Sigmoid colon (tissue), 7 donors: ENCODE results near the gene TRIP10. TPM values are rescaled to one million over a fixed set of nuclear protein-coding genes. Genes with fewer than 3 reads are reported as not detected.

ENCODE experiments used
- DNase-seq: peaks from one replicate; pipeline ENCODE4 v3.0.0-alpha.2; 2019
- H3K27ac ChIP-seq, 4 donors: fragments of 200-600 bp; sonication (generic); one replicate each; pipeline ENCODE4 v1.5.1; 2016 to 2019; ENCODE audit warnings: mild to moderate bottlenecking in 1 of 4
- H3K27me3 ChIP-seq, 3 donors: fragments of 200-600 bp; sonication (generic); one replicate each; pipeline ENCODE4 v1.5.1; 2019; ENCODE audit warnings: mild to moderate bottlenecking in 1 of 3
- H3K36me3 ChIP-seq, 4 donors: fragments of 200-600 bp; sonication (generic); one replicate each; pipeline ENCODE4 v1.5.1; 2016 to 2019
- H3K4me1 ChIP-seq, 4 donors: fragments of 200-600 bp; sonication (generic); one replicate each; pipeline ENCODE4 v1.5.1; 2017 to 2019
- H3K4me3 ChIP-seq, 4 donors: fragments of 200-600 bp; sonication (generic); one replicate each; pipeline ENCODE4 v1.5.1; 2017 to 2019; ENCODE audit warnings: mild to moderate bottlenecking in 2 of 4, moderate library complexity in 1 of 4
- H3K9me3 ChIP-seq, 4 donors: fragments of 200-600 bp in 3 of 4; sonication (generic) in 3 of 4; one replicate each; pipeline versions ENCODE4 v1.5.1 to v1.6.1; 2013 to 2019
- EP300 ChIP-seq, 4 donors: sonication (generic); formaldehyde crosslinking; IDR thresholded peaks; one replicate each; pipeline ENCODE4 v1.6.1; 2017; ENCODE audit warnings: antibody characterized with exemption in 4 of 4
- POLR2A ChIP-seq, 2 donors: fragments of 450-650 bp; IDR thresholded peaks; one replicate each; pipeline ENCODE4 v1.6.1; 2016; ENCODE audit warnings: antibody characterized with exemption in 2 of 2, mild to moderate bottlenecking in 2 of 2, moderate library complexity in 2 of 2
- POLR2AphosphoS5 ChIP-seq, 4 donors: sonication (generic); formaldehyde crosslinking; IDR thresholded peaks; one replicate each; pipeline ENCODE4 v1.6.1; 2017; ENCODE audit warnings: antibody characterized with exemption in 4 of 4
- WGBS, 2 donors: extraction: QIAGEN DNeasy Blood & Tissue Kit; methylation state at CpG; one replicate each; pipeline ENCODE4 v1.1.7; 2013; 5-methylcytosine and 5-hydroxymethylcytosine counted together
- intact Hi-C: fragments of 100-400 bp; cut with DNase I; formaldehyde crosslinking; loops from one replicate; pipeline ENCODE4 v1.15.1; 2023
- polyA plus RNA-seq, 3 donors: library from polyadenylated mRNA; stranded (reverse); fragments of 200-250 nt; gene quantifications; one replicate each; pipeline ENCODE4 v1.2.3, GENCODE V29; 2013
- total RNA-seq, 4 donors: library from RNA; depleted of rRNA; stranded (reverse); fragments of >200 nt; gene quantifications; one replicate each; pipeline ENCODE4 v1.1.0, GENCODE V29; 2016
- TF ChIP-seq, protein P1 (sequence below), 4 experiments: fragments of 450-650 bp in 3 of 4; fragments of 200-600 bp in 1 of 4; IDR thresholded peaks; one replicate each; pipeline ENCODE4 v1.5.1; 2016 to 2019; ENCODE audit warnings: antibody characterized with exemption in 4 of 4, mild to moderate bottlenecking in 3 of 4, moderate library complexity in 2 of 4
- donor health status: healthy with polysubstance abuse.
- donor health status: Bipolar disorder and iron deficiency.
- donor health status: healthy.

The TRIP10 gene
- total and polyA plus RNA-seq, 7 donors = 49.5 to 117 (median 76.7) TPM

DNA sequence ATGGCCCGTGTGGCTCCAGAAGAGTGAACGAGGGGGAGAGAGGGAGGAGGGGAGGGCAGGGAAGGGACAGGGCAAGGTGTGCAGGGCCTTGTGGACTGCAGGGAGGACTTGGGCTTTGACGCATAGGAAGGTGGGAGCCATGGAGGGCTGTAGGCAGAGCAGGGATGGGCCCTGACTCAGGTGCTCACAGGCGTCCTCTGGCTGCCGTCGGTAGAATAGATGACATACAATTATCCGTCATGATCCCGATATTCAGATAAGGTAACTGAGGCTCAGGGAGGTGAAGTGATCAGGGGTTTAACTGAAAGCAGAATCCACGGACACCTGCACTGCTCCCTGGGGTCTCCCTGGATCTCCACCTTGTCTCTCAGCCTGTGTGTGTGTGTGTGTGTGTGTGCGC lies 22.4 kb upstream of the TRIP10 start:
- peaks cover 0 to 21% (median 4%) of the 10 kb centered on the region in 3 donors for H3K27me3 ChIP-seq
- 77 to 82% methylated on average over 10 of the region's 10 CpGs for WGBS, 2 donors
- no peaks in the 10 kb centered on the region for H3K9me3 ChIP-seq
- no peaks in the 10 kb centered on the region for H3K4me1 ChIP-seq
- H3K36me3 ChIP-seq = no peaks in the 10 kb centered on the region
- no peak for TF ChIP-seq EP300 (IDR thresholded peaks at IDR 0.05)
- TF ChIP-seq, protein P1, sequence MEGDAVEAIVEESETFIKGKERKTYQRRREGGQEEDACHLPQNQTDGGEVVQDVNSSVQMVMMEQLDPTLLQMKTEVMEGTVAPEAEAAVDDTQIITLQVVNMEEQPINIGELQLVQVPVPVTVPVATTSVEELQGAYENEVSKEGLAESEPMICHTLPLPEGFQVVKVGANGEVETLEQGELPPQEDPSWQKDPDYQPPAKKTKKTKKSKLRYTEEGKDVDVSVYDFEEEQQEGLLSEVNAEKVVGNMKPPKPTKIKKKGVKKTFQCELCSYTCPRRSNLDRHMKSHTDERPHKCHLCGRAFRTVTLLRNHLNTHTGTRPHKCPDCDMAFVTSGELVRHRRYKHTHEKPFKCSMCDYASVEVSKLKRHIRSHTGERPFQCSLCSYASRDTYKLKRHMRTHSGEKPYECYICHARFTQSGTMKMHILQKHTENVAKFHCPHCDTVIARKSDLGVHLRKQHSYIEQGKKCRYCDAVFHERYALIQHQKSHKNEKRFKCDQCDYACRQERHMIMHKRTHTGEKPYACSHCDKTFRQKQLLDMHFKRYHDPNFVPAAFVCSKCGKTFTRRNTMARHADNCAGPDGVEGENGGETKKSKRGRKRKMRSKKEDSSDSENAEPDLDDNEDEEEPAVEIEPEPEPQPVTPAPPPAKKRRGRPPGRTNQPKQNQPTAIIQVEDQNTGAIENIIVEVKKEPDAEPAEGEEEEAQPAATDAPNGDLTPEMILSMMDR (IDR thresholded peaks at IDR 0.05) = no peak
- no peak for TF ChIP-seq POLR2A (IDR thresholded peaks at IDR 0.05)
- TF ChIP-seq POLR2AphosphoS5 (IDR thresholded peaks at IDR 0.05) = no peak
- no peak overlapping the region for H3K27ac ChIP-seq
- no peak overlapping the region for H3K4me3 ChIP-seq
- intact Hi-C loops = no loop called here
- no peak for DNase-seq

DNA sequence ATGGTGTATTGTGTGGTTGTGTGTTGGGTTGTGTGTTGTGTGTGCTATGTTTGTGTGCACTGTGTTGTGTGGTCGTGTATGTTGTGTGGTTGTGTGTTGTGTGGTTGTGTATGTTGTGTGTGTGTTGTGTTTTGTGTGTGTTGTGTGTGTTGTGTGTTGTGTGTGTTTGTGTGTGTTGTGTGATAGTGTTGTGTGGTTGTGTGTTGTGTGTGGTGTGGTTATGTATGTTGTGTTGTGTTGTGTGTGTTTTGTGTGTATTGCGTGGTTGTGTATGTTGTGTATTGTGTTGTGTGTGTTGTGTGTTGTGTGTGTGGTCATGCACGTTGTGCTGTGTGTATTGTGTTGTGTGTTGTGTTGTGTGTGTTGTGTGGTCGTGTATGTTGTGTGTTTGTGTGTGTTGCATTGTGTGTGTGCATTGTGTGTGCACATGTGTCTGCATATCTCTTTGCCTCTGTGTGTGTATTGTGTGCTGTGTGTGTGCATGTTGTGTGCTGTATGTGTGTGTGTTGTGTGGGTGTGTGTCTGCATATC lies 22.0 kb upstream of the TRIP10 start:
- peaks cover 0 to 21% (median 4%) of the 10 kb centered on the region in 3 donors for H3K27me3 ChIP-seq
- no peaks in the 10 kb centered on the region for H3K9me3 ChIP-seq
- TF ChIP-seq POLR2AphosphoS5 (IDR thresholded peaks at IDR 0.05) = no peak
- no peak for TF ChIP-seq POLR2A (IDR thresholded peaks at IDR 0.05)
- TF ChIP-seq EP300 (IDR thresholded peaks at IDR 0.05) = no peak
- H3K36me3 ChIP-seq = no peaks in the 10 kb centered on the region
- no peak overlapping the region for H3K27ac ChIP-seq
- no peak for DNase-seq
- no peak overlapping the region for H3K4me3 ChIP-seq
- intact Hi-C loops = no loop called here
- no peaks in the 10 kb centered on the region for H3K4me1 ChIP-seq
- 73 to 87% methylated on average over 4 of the region's 4 CpGs for WGBS, 2 donors

DNA sequence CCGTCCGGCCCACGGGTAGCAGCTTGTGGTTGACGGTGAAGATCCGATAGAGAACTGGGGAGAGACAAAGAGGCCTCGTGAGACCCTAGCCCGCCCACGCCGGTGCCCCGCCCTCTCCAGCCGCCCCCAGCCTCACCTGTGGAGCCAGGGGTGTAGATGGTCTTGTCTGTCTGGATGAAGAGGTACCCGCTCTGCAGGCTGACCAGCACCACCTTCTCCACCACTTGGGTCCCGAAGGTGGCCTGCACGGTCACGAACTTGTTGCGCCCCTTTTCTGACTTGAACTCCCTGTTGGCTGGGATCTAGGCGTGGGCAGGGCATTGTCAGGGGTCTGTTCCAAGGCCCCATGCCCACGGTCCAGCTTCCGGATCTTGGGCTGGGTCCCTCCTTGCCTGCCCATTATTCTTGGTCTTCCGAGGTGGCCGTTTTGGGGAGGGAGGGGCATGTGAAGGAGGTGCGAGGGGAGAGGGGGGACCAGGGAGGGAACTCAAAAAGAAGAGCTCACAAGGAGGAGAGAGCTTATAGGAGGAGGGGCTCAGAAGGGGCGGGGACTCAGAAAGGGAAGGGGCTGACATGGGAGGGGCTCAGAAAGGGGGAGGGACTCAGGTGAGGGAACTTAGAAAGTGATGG lies 21.3 kb upstream of the TRIP10 start:
- H3K9me3 ChIP-seq = no peaks in the 10 kb centered on the region
- peaks cover 0 to 4% (median 0%) of the 10 kb centered on the region in 4 donors for H3K4me1 ChIP-seq
- WGBS, 2 donors = 77 to 84% methylated on average over 23 of the region's 23 CpGs
- DNase-seq = peak; percentile 64
- intact Hi-C loops = no loop called here
- H3K27me3 ChIP-seq = peaks cover 0 to 14% (median 4%) of the 10 kb centered on the region in 3 donors
- H3K4me3 ChIP-seq = no peak overlapping the region
- TF ChIP-seq, protein P1 (IDR thresholded peaks at IDR 0.05) = no peak
- no peak for TF ChIP-seq EP300 (IDR thresholded peaks at IDR 0.05)
- TF ChIP-seq POLR2AphosphoS5 (IDR thresholded peaks at IDR 0.05) = no peak
- H3K36me3 ChIP-seq = no peaks in the 10 kb centered on the region
- H3K27ac ChIP-seq = no peak overlapping the region

DNA sequence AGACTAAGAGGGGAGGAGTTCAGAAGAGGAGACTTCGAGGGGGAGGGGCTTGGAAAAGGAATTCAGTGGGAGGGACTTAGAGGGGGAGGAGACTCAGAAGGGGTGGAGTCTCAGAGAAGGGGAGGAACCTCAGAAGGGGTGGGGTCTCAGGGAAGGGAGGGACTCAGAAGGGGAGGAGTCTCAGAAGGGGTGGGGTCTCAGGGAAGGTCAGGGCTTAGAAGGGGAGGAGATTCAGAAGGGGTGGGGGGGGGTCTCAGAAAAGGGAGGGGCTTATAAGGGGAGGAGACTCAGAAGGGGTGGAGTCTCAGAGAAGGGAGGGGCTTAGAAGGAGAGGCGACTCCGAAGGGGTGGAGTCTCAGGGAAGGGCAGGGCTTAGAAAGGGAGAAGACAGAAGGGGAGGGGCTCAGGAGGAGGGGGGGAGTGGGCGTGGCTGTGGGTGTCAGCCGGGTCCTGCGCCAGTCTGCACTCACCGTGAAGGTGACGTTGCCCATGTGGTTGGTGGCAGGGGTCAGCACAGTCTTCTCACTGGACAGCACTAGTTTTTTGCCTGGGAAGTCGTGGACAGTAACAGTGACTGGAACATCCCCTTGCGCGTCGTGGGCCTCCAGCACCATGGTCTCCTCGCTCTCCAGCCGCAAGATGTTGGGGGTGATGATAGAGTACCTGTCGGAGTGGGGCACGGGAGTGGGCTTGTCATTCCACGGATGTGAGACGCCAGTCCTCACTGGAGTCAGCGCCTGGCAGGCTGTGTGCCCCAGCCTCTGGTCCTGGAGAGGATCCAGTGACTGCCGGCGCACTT lies 20.5 kb upstream of the TRIP10 start:
- intact Hi-C loops = no loop called here
- peaks cover 0 to 12% (median 4%) of the 10 kb centered on the region in 3 donors for H3K27me3 ChIP-seq
- no peak overlapping the region for H3K27ac ChIP-seq
- peak overlapping the region in 2 of 4 donors; percentile 4 to 33 for H3K4me3 ChIP-seq
- WGBS, 2 donors = 82 to 85% methylated on average over 21 of the region's 21 CpGs
- no peak for TF ChIP-seq POLR2AphosphoS5 (IDR thresholded peaks at IDR 0.05)
- no peak for TF ChIP-seq EP300 (IDR thresholded peaks at IDR 0.05)
- TF ChIP-seq, protein P1 (IDR thresholded peaks at IDR 0.05) = no peak
- no peak for TF ChIP-seq POLR2A (IDR thresholded peaks at IDR 0.05)
- no peaks in the 10 kb centered on the region for H3K9me3 ChIP-seq
- no peaks in the 10 kb centered on the region for H3K36me3 ChIP-seq
- peaks cover 0 to 5% (median 0%) of the 10 kb centered on the region in 4 donors for H3K4me1 ChIP-seq
- peak; percentile 67 for DNase-seq

DNA sequence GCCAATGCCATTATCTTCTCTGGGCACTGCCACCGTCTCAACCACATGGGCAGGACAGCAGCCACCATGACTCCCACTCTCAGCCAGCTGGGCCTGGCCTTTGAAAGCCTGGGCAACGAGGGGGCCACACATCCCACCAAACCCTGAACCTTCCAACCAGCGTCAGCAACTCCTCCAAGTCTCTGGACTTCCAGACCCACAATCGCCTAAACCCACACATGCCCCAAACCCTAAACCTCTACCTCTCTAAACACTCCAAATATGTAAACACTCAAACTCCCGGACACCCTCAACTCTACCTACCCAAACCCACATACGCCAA lies 20.0 kb upstream of the TRIP10 start:
- peak overlapping the region in 3 of 4 donors; percentile 4 to 33 (median 25) for H3K4me3 ChIP-seq
- intact Hi-C loops = no loop called here
- H3K27me3 ChIP-seq = peaks cover 0 to 12% (median 4%) of the 10 kb centered on the region in 3 donors
- H3K36me3 ChIP-seq = no peaks in the 10 kb centered on the region
- H3K9me3 ChIP-seq = no peaks in the 10 kb centered on the region
- H3K27ac ChIP-seq = no peak overlapping the region
- DNase-seq = no peak
- WGBS, 2 donors = 79 to 86% methylated on average over 6 of the region's 6 CpGs
- TF ChIP-seq, protein P1 (IDR thresholded peaks at IDR 0.05) = no peak
- TF ChIP-seq POLR2AphosphoS5 (IDR thresholded peaks at IDR 0.05) (no peak), POLR2A (IDR thresholded peaks at IDR 0.05) (no peak), EP300 (IDR thresholded peaks at IDR 0.05) (no peak)
- H3K4me1 ChIP-seq = peaks cover 0 to 5% (median 0%) of the 10 kb centered on the region in 4 donors
